GM19455 (cell line): ENCODE data around the gene METRNL.

Source experiments
- ATAC-seq: cut with Tn5 transposase; IDR thresholded peaks from one replicate; pipeline ENCODE4 v1.9.1; 2021; ENCODE audit not compliant: unreplicated experiment

Gene METRNL

DNA sequence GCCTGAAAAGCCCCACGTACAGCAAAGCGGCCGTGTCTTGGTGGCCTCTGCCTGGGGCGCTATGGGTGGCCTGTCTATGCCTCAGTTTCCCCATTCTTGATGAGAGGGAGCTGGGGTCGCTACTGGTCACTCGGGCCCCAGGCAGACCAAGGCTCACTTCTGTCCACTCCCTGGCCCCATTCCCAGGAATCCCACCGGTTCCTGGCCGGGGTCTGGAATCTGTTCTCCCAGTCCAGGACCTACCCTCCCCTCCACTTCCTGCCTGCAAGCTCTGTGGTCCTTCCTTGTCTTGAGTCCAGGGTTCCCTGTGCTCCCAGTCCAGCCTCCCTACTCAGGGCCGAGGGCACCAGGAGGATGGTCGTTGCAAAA is 24.5 kb downstream of the METRNL start:
- ATAC-seq: no peak

DNA sequence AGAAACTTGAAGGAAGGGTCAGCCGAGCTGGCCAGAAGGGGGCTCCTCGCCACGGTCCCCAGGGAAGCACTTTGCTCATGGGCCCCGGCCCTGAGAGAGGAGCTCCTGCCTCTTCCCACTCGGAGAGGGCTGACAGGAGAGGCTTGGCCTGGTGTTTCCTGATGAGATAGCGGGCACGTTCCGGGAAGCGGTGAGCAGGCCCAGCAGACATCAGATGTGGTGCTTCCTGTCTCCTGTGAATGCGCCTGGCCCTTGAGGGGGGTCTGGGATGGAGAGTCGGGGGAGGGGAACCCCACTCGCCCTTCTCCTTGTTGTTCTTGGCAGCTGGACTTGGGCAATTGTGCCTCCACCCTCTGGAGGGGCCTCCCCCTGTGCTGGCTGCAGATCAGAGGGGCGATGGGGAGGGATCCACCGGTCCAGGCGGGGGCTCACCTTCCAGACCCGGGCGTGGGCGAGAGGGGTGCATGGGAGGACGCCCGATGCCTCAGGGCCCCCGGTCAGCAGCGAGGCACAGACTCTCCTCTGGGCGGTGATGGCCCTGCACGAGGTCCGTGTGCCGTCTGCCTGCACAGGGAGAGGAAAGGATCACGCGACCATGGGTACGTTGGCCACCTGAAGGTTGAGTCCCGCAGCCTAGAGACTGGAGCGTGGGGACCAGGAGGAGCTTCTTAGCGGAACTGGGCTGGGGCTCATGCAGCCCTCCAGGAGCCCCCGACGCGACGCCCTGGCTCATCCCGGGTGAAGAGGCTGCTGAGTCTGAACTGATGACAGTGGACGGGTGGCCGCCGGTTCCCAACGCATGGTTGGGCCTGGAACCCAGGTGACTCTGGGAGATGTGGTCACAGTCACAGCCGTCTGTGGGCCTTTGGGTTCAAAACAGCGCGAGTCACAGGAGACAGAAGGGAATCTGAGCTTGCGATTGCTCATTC is 25.4 kb downstream of the METRNL start:
- no peak for ATAC-seq

DNA sequence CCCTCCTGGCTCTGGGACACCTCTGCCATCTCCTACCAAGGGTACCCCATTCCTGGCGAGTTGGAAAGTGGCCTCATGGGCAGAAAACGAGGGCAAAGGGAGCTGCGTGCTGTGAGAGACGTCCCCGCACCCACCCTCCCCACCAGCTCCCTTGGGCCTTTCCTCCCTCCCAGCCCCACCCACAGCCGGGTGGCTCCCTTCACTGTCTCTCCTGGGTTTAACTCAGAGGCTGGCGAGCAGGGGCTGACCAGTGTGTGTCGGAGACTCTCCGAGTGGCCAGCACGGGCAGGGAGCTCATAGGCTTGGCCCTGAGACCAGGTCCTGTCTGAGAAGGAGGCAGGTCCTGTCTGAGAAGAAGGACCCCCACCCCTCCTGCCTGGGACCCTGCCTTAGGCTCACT is 26.1 kb downstream of the METRNL start:
- ATAC-seq: no peak

DNA sequence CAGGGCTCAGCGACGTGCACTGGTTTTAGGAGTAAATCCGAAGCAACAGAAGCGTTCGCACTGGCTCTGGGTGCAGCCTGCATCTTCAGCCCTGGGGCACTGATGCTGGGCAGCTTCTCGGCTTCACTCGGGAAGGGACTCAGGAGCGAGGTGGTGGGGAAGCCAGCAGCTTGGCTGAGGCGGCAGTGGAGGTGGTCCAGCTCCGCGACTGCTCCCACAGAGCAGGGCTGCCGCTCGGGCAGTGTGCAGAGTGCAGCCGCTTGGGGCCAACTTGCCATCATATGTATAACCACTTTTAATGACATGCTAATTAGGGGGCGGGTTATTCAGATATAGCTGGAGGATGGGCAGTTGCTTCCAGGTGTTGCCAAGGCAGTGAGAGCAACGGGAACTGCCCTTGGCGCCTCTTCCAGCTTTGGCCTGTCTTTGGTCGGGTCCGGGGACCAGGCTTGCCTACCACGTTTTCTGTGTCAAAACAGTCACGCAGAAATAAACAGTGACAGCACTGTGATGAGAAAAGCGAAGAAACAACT is 26.7 kb downstream of the METRNL start:
- no peak for ATAC-seq

DNA sequence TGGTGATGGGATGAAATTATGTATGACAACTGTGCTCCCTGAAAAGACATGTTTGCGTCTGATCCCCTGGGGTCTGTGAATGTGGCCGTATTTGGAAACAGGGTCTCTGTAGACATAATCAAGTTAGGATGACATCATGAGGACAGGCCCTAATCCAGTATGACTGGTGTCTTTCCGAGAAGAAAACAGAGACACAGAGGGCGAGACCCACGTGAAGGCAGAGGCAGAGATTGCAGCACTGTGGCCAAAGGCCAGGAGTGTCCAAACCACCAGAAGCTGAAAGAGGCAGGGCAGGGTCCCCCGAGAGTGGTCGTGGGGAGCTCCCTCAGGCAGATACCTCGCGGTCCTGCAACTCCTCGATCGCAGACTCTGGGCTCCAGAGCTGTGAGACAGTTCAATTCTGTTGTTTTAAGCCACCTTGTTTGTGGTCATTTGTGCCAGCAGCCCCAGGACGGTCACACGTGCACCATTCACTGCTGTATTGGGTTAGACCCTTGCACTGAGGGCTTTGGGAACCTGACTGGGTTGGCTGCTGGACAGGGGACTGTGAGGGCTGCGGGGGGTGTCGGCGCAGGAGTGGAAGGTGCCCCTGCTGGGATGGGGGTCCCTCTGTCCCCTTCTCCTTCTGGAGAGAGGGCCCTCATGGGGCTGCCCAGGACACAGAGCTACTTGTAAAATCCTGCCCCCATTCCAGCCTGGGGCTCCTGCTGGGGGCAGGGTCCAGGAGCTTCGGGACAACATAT is 27.7 kb downstream of the METRNL start:
- ATAC-seq: no peak

DNA sequence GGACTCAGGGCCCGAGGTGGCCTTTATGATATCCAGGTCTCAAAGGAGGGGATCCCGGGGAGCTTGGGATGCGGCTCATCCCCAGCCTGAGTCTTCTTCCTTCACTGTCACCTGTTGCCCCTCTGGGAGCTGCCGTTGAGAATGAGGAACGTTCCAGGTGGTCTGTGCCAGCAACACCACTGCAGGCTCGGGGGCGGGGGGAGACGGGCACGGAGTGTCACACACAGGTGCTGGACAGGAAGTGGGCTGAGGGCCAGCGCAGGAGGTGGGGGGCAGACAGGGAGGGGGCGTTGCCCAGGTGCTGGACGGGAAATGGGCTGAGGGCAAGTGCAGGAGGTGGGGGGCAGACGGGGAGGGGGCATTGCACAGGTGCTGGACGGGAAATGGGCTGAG is 28.2 kb downstream of the METRNL start:
- ATAC-seq: no peak

DNA sequence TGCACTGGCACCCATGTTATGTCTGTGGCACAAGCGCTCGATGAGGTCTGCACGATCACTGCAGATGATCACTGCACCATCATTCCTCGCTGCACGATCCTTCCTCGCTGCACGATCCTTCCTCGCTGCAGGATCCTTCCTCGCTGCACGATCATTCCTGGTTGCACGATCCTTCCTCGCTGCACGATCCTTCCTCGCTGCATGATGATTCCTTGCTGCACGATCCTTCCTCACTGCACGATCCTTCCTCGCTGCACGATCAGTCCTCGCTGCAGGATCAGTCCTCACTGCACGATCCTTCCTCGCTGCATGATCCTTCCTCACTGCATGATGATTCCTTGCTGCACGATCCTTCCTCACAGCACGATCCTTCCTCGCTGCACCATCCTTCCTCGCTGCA is 29.3 kb downstream of the METRNL start:
- no peak for ATAC-seq

DNA sequence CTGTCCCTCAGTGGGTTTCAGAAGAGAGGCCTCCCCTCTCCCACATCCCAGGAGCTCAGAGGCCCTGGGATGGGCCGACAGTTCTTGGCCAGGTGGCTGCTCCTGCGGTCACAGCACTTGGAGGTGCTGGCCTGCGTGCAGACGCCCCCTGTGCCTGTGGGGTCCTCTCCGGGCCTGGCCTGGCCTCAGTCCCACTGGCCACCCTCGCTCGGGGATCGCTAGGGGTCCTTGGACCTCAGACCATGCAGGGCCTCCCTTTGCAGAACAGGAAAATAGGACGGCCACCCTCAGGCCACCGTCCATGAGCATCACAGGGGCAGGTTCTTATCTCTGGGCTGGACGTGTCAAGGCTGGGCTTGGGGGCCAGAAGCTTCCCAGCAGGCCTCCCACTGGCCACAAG is 30.0 kb downstream of the METRNL start:
- no peak for ATAC-seq

DNA sequence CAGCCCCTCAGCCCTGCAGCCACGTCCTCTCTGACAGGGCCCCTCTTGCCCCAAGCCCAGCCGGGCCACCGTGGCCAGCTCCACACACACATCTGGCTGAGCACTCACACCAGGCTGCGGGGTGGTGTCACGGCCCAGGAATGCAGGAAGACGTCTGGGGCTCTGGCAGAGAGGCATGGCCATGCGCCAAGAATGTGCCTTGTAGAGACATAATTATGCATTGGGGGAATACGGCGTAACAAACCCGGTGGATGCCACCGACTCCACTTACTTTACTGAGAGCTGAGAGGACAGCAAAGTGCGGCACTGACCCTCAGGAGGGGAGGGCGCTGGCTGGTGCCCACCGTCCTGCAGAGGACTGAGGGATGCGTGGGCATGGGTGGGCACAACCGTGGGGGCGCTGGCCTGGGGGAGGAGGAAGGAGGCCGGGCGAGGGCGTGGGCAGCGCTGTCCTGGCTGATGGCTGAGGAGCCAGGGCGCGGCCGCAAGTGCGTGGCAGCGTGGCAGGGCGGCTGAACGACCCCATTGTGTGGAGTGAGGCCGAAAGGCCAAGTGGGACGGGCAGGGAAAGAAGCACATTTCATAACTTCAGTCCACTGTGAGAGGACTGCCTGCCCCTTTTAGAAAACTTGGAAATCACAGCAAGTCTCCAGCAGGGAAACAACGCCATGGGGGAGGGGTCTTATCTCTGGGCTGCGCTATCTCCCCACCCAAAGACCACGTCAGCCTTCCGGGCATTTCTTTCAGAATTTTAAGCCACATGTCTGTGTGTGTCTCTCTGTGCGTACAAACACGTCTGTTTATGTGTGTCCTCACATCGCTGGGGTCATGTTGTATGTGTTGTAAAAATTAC is 30.6 kb downstream of the METRNL start:
- no peak for ATAC-seq

DNA sequence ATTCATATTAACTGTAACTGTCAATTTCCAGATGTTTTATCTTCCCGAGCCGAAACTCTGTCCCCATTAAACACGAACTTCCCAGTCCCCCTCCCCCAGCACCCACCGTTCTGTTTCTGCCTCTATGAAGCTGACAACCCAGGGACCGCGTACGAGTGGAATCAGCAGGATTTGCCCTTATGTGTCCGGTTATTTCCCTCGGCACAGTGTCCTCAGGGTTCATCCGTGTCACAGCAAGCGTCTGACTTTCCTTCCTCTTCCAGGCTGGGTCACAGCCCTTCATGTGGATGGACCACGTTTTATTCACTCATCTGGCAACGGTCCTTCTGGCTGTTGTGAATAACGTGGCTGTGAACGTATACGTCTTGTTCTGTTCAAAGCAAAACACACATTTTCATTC is 31.3 kb downstream of the METRNL start:
- ATAC-seq: no peak

DNA sequence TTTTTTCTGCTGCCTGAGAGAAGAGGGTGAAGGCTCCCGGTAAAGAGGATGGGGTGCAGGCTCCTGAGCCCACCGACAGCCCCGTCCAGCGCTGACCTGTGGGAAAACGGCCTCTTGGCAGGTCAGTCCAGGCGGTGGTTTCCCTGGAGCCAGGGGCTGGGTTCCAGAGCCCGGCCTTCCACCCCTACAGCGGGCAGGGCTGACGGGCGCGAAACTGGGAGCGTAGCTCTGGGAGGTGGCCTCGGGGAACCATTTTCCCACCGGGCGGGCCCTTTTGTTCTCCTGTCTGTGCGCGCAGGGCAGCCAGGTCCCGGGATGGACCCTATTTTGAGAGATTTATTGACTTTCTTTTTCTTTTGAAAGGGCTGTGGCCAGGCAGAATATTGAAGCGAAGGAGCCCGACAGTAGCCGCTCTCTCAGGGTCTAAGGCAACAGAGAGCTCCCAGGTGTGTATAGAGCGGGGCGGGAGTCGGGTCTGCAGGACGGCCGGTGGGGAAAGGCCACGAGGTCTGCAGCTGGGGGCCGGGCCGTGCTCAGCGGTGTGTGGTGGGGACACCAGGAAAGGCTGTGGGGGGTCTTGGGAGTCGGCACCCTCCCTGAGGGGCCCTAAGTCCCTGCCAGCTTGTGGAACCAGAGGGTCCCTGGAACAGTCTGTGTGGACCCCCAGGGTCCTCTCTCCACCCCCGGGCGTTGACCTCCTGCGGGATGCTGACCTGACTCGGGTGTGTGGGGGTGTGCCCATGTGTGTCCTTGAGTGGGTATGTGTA is 32.3 kb downstream of the METRNL start:
- ATAC-seq: no peak

DNA sequence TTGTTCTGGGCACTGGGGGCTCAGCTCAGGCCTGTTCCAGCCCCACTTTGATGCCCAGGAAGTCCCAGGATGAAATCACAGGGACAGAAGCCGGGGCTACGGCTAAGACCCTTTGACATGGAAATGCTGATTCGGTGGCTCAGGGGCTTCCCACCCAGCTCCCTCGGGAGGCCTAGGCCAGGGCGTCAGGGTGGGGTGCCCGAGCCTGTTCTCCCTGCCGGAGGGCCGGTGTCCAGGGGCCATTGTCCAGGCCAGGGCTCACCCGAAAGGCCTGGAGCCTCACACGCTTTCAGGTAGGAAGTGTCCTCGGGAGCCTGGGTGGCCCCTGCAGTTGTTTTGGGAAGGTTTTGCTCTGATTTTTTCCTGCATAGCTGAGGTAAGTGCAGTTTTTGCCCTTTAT is 34.0 kb downstream of the METRNL start:
- ATAC-seq: no peak

DNA sequence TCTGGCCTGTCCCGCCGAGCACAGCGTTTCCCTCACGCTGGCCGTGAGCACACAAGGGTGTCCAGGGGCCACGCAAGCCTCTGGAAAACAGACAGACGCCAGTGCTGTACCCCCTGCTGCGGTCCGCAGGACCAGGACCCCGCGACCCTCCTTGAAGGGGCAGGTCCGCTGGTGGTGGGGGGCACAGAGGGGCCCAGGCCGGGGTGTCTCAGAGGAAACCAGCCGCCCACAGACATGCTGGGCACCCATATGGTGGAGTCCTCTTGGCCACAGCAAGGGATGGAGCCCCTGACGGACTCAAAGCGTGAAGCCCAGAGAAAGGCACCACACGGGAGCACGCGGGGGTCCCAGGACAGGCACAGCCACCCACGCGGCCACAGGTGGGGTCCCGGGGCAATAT is 34.4 kb downstream of the METRNL start:
- no peak for ATAC-seq

DNA sequence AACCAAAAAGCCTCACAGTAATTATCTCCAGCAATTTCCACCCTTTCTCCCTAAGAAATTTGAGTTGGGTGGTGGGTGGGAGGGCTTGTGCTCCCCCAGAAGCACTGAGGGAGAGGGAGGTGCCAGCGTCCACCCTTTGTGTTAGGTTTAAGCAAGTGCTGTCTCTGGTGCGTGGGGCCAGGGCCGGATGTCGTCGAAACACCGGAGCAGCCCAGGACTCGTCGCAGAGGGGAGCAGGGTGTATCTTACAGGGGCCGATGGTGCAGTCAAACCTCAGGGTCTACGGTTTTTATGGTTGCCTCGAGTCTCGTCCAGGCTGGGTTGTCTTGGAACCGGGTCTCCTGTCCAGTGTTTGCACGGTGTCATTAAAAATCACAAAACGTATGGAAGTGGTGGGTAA is 35.3 kb downstream of the METRNL start:
- ATAC-seq: no peak

DNA sequence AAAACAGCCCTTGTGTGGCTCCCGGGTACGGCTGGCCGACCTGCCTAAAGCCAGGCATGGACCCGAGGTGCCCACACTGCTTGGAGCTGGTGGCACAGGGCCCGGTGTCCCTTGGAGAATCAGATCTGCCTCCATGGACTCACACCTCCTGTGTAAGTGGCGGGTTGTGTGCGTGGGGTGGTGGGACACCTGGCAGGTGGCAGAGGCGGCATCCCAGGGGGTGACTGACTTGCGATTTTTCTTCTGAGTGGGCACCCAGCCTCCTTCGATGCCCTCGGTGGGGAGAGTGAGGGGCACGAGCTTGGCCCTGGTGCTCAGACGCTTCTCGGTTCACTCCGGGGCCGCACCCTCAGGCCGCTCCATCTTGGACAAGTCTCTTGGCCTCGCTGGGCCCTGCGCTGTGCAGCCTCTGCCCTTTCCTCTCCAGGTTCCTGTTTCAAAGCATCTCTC is 35.8 kb downstream of the METRNL start:
- no peak for ATAC-seq

DNA sequence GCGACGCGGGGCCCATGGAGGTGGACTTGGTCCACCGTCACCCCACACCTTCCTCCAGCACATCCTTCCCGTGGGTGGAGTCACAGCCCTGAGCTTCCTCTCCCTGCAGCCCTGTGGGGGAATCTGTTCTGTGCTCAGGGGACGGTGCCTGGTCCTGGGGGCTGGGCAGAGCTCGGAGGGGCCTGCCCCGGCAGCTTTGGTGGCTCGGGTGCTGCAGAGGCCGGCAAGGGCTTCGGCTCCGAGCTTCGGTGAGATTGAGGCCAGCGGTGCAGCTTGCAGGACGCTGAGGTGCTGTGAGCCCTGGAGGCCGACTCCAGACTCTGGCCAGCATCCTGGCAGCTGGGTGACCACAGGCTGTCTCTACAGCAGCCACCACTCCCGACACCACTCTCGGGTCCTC is 36.4 kb downstream of the METRNL start:
- no peak for ATAC-seq

DNA sequence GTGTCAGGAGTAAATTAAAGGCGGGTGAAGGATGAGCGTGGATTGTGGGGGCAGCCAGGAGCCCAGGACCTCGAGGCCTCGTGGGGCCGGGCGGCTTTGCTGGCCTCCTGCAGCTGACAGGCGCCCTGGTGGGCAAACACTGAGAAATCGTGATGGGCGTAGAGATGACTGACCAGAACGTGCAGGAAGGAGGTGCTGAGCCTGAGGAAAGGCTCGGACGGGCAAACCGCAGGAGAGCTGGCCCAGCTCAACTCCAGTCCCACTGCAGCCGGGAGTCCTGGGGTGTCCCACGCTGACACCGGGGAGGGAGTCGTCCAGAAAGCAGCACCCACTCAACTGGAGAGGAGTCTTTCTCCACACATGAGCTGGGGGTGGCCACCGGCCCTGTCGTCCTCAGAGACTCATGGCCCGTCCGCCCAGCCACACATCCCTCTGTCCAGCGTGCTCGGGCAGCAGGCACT is 36.9 kb downstream of the METRNL start:
- ATAC-seq: no peak

DNA sequence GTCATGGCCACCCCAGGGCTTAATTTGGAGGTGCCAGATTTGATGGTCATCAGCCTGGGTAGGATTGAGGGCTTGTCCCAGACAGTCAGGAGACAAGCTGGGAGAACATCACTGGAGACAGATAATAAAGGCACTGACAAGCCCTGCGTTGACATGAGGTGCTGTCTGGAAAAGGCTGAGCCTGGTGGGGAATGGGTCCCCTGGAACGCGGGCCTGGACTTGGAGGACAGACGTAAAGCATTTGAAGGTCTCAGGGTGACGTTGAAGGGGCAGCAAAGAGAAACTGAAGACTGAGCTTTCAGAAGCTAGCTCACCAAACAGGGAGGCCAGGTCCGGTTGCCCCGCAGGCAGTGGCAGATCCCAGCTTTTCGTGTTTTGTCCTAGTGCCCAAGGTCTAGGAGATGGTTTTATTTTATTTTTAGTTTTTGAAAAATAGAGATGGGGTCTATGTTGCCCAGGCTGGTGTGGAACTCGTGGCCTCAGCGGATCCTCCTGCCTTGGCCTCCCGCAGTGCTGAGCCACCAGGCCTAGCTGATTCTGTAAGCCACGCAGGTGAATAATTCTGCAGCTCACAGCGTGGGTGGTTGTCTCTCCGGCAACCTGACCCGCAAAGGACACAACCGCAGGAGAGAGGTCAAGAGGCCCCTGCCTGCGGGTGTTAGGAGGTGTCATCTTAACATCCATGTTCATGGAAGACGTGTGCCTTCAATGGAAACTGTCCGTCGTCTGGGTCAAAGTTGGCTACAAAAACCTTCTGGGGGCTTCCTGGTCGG is 37.6 kb downstream of the METRNL start:
- no peak for ATAC-seq

DNA sequence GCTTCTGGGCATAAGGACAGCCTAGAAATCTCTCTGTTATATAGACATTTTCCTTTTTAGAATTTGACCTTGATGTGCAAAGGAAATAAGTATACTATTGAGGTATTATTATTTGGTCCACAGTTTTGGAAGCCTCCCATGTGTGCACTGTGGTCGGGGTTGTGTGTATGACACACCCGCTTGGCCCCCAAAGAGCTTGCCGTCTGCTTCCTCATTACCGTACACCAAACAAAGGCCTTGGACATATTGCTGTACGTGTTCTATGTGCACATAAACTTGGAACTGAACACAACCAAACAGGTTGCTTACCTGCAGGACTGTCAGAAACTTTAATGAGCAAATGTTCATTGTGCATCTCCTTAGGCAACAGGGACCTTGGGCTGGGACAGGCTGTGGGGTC is 38.2 kb downstream of the METRNL start:
- no peak for ATAC-seq
